ENCODE results near the gene ADAMTS17.

DNA sequence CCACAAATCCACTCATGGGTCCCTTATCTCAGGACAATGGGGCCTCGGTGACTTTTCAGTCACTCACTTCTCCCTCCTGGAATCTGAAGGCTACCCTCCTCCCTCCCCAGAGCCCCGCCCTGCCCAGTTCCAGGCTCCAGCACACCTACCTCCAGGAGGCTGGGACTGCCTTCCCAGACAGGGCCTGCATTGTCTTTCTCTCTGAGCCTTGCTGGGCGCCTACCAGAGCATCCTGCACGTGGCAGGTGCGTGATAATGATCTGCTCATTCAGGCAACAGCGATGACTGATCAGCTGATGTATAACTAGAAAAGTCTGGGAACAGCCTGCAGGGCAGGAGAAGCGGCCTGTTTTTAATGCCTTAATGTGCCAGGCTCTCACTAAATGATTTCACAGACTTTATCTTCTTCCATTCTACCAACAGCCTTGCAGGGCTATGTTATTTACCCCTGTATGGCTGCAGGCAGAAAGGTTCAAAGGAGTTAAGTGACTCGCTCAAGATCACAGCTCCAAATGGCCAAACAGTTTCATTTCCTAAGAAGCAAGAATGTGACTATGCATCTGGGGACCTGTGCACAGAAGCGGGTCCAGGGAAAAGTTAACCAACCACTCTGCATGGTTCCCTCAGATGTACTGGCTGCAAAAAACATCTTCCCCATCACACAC is 6.3 kb downstream of the ADAMTS17 start:
- TF ChIP-seq POLR2AphosphoS5 (IDR thresholded peaks at IDR 0.05): no peak
- no peak for TF ChIP-seq CTCF (IDR thresholded peaks at IDR 0.05)
